HL-60 (cell line): Measurements from ENCODE around the gene BLOC1S5.

ENCODE experiments used
- GABPA ChIP-seq: IDR thresholded peaks from 2 replicates; pipeline ENCODE4 v1.6.1; 2012; ENCODE audit warnings: low read depth
- TF ChIP-seq, protein P1 (sequence below): IDR thresholded peaks from one replicate; pipeline ENCODE4 v1.5.1; 2011; ENCODE audit warnings: low read length, control low read depth, inconsistent platforms; ENCODE audit not compliant: insufficient read depth

DNA sequence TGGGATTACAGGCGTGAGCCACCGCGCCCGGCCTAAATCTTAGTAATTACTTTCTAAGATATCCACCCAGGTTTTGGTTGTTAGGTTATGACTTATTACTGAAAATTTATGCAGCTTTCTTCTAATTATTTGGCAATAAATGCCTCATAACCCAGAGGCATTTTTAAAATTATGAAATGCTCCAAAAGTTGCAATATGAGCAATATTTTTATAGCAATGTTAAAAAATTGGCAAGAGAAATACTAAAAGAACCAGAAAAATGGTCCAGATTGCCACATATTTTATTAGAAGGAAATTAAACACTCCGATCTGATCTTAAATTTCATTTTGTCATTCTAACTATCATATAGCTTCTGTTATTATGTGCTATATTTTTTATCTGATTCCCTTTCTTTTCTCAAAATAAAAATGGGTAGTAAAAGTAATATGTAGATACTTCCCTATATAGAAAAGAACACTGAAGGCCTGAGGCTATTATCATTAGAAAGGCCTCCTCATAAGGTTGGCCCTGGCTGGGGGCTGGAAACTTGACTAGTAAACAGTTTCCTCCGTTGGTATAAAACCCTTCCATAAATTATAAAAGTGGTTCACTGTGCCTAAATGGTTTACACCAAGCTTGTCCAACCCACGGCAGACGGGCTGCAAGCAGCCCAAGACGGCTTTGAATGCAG is 22.1 kb downstream of the BLOC1S5 start:
- TF ChIP-seq, protein P1, sequence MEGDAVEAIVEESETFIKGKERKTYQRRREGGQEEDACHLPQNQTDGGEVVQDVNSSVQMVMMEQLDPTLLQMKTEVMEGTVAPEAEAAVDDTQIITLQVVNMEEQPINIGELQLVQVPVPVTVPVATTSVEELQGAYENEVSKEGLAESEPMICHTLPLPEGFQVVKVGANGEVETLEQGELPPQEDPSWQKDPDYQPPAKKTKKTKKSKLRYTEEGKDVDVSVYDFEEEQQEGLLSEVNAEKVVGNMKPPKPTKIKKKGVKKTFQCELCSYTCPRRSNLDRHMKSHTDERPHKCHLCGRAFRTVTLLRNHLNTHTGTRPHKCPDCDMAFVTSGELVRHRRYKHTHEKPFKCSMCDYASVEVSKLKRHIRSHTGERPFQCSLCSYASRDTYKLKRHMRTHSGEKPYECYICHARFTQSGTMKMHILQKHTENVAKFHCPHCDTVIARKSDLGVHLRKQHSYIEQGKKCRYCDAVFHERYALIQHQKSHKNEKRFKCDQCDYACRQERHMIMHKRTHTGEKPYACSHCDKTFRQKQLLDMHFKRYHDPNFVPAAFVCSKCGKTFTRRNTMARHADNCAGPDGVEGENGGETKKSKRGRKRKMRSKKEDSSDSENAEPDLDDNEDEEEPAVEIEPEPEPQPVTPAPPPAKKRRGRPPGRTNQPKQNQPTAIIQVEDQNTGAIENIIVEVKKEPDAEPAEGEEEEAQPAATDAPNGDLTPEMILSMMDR, result no peak
- TF ChIP-seq GABPA, result no peak
